GM13976 (cell line): ENCODE measurements around the gene FRMD4A.

ENCODE experiments used
- DNase-seq: peaks from one replicate; pipeline ENCODE4 v3.0.0; 2012; ENCODE audit warnings: low spot score
- CTCF ChIP-seq: IDR thresholded peaks from 2 replicates; pipeline ENCODE4 v1.5.1; 2012; ENCODE audit warnings: borderline replicate concordance, mild to moderate bottlenecking; ENCODE audit not compliant: insufficient read depth; ENCODE audit errors: extremely low read depth, missing control alignments, control extremely low read depth
- in situ Hi-C: fragments of 300-500 bp; cut with MboI; formaldehyde crosslinking; loops from one replicate; pipeline ENCODE4 v1.12.0; 2022; ENCODE audit warnings: low sequenced_read_pairs, mixed read lengths, inconsistent platforms; ENCODE audit not compliant: unreplicated experiment

Gene FRMD4A

GRCh38 chr10:13892871-13893270, 437.9 kb downstream of the FRMD4A start:
- in situ Hi-C loops, result no loop called here
- no peak for TF ChIP-seq CTCF
- DNase-seq, result no peak

GRCh38 chr10:13892001-13892491, 438.7 kb downstream of the FRMD4A start:
- DNase-seq, result no peak
- TF ChIP-seq CTCF, result no peak
- in situ Hi-C loops, result no loop called here

- in situ Hi-C loops, result no loop called here
- peak; percentile 75 for DNase-seq
- TF ChIP-seq CTCF, result no peak
Measured at GRCh38 chr10:13891128-13892000, 439.4 kb downstream of the FRMD4A start.

GRCh38 chr10:13890233-13891127, 440.2 kb downstream of the FRMD4A start:
- in situ Hi-C loops, result no loop called here
- TF ChIP-seq CTCF, result no peak
- DNase-seq, result peak; percentile 42

- DNase-seq, result no peak
- in situ Hi-C loops, result no loop called here
- no peak for TF ChIP-seq CTCF
Measured at GRCh38 chr10:13887761-13888160, 443.0 kb downstream of the FRMD4A start.

GRCh38 chr10:13885238-13885990, 445.3 kb downstream of the FRMD4A start:
- DNase-seq, result no peak
- TF ChIP-seq CTCF, result no peak
- in situ Hi-C loops, result no loop called here
